ENCODE measurements around the gene KHDC4. TPM values are rescaled to one million over a fixed set of nuclear protein-coding genes. Genes with fewer than 3 reads are reported as not detected.
A peak's percentile ranks its signal among the peaks of the same experiment; 100 is the strongest.

KHDC4 gene
- polyA plus RNA-seq, 1 of the 3 experiments (the other 2 are of a cell fraction): 43.1 TPM

DNA sequence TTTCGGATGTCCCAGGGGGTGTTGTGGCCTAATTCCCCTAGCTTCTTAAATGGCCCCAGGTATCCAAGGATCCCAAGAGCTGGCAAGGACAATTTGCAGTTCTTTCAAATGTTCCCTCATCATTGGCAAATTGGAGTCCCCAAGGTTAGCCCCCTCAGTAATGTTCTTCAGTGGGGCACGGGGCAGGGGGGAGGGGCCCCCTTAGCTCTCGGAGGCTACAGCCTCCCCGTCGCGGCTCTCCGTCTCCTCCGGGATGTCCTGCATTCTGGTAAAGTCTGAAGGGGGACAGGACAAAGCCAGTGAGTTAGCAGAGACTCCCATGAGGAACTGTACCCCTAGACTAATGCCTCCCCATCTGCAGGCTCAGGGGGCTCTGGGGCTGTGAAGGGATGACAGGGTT is 13.5 kb upstream of the KHDC4 start:
- Histone ChIP-seq H3K4me3 (ENCODE audit: low read depth in 2 of 2, low read length in 1 of 2) (no peak overlapping the region), H3K9me3 (no peaks in the 10 kb centered on the region), H3K4me1 (ENCODE audit: control insufficient read depth in 1 of 2, insufficient read depth in 2 of 2, low read depth in 1 of 2, low read length in 1 of 2) (no peaks in the 10 kb centered on the region), H3K9ac (no peak overlapping the region), H4K20me1 (ENCODE audit: insufficient read depth) (no peaks in the 10 kb centered on the region), H2AFZ (ENCODE audit: low read depth) (no peak overlapping the region), H3K36me3 (replicated peaks in 1 of 2; ENCODE audit: control insufficient read depth in 1 of 2, insufficient read depth in 2 of 2, low read length in 1 of 2) (peaks cover 49 to 54% of the 10 kb centered on the region in 2 experiments), H3F3A (replicated peaks; ENCODE audit: insufficient read depth) (peaks cover 53% of the 10 kb centered on the region), H3K9me2 (no peaks in the 10 kb centered on the region), H3K27ac (ENCODE audit: low read depth in 2 of 2, low read length in 1 of 2) (no peak overlapping the region), H3K4me2 (no peak overlapping the region), H3K27me3 (ENCODE audit: insufficient read depth) (no peaks in the 10 kb centered on the region), H3K79me2 (ENCODE audit: insufficient read depth) (no peaks in the 10 kb centered on the region)
- TF ChIP-seq CHD2 (IDR thresholded peaks at IDR 0.05; ENCODE audit: low read length, partially characterized antibody): no peak
- TF ChIP-seq YY1 (IDR thresholded peaks at IDR 0.05; ENCODE audit: low read depth): no peak
- TF ChIP-seq SMC3 (IDR thresholded peaks at IDR 0.05; ENCODE audit: low read depth, low read length): no peak
- no peak for TF ChIP-seq FOXJ3 (CRISPR knock-in tag; IDR thresholded peaks at IDR 0.05)
- TF ChIP-seq MXI1 (IDR thresholded peaks at IDR 0.05; ENCODE audit: low read depth, low read length): no peak
- TF ChIP-seq, protein P1, sequence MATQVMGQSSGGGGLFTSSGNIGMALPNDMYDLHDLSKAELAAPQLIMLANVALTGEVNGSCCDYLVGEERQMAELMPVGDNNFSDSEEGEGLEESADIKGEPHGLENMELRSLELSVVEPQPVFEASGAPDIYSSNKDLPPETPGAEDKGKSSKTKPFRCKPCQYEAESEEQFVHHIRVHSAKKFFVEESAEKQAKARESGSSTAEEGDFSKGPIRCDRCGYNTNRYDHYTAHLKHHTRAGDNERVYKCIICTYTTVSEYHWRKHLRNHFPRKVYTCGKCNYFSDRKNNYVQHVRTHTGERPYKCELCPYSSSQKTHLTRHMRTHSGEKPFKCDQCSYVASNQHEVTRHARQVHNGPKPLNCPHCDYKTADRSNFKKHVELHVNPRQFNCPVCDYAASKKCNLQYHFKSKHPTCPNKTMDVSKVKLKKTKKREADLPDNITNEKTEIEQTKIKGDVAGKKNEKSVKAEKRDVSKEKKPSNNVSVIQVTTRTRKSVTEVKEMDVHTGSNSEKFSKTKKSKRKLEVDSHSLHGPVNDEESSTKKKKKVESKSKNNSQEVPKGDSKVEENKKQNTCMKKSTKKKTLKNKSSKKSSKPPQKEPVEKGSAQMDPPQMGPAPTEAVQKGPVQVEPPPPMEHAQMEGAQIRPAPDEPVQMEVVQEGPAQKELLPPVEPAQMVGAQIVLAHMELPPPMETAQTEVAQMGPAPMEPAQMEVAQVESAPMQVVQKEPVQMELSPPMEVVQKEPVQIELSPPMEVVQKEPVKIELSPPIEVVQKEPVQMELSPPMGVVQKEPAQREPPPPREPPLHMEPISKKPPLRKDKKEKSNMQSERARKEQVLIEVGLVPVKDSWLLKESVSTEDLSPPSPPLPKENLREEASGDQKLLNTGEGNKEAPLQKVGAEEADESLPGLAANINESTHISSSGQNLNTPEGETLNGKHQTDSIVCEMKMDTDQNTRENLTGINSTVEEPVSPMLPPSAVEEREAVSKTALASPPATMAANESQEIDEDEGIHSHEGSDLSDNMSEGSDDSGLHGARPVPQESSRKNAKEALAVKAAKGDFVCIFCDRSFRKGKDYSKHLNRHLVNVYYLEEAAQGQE (IDR thresholded peaks at IDR 0.05; ENCODE audit: low read depth, low read length): no peak
- TF ChIP-seq USF2 (IDR thresholded peaks at IDR 0.05; ENCODE audit: borderline replicate concordance, low read depth, low read length): no peak
- no peak for TF ChIP-seq TAF1 (IDR thresholded peaks at IDR 0.05; ENCODE audit: borderline replicate concordance, low read depth, low read length)
- no peak for TF ChIP-seq FOSL2 (IDR thresholded peaks at IDR 0.05; ENCODE audit: borderline replicate concordance, low read depth)
- TF ChIP-seq RXRA (IDR thresholded peaks at IDR 0.05; ENCODE audit: borderline replicate concordance, low read depth): no peak
- TF ChIP-seq ELF1 (IDR thresholded peaks at IDR 0.05): no peak
- TF ChIP-seq ZBTB33 (IDR thresholded peaks at IDR 0.05; ENCODE audit: borderline replicate concordance, low read depth): no peak
- no peak for TF ChIP-seq IRF3 (IDR thresholded peaks at IDR 0.05; ENCODE audit: low read depth, low read length)
- no peak for TF ChIP-seq NRF1 (IDR thresholded peaks at IDR 0.05; ENCODE audit: low read depth, low read length)
- no peak for TF ChIP-seq MEF2A (IDR thresholded peaks at IDR 0.05; ENCODE audit: borderline replicate concordance, low read depth)
- TF ChIP-seq NFIC (IDR thresholded peaks at IDR 0.05; ENCODE audit: borderline replicate concordance): no peak
- no peak for TF ChIP-seq EZH2phosphoT487 (IDR thresholded peaks at IDR 0.05; ENCODE audit: borderline replicate concordance, low read depth)
- TF ChIP-seq, protein P2, sequence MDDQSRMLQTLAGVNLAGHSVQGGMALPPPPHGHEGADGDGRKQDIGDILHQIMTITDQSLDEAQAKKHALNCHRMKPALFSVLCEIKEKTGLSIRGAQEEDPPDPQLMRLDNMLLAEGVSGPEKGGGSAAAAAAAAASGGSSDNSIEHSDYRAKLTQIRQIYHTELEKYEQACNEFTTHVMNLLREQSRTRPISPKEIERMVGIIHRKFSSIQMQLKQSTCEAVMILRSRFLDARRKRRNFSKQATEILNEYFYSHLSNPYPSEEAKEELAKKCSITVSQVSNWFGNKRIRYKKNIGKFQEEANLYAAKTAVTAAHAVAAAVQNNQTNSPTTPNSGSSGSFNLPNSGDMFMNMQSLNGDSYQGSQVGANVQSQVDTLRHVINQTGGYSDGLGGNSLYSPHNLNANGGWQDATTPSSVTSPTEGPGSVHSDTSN (IDR thresholded peaks at IDR 0.05): no peak
- no peak for TF ChIP-seq GABPA (IDR thresholded peaks at IDR 0.05; ENCODE audit: low read depth)
- no peak for TF ChIP-seq TEAD4 (IDR thresholded peaks at IDR 0.05; ENCODE audit: borderline replicate concordance, insufficient read depth)
- DNase-seq: peak; percentile 7
- POLR2A ChIA-PET: interaction anchor here (1.0 kb wide), 1 partner anchor 72 kb away, joined by 3 read pairs; no protein-coding TSS in a partner anchor
- CTCF ChIA-PET: interaction anchor here (0.8 to 1.8 kb wide), 3 partner anchors 15 to 118 kb away, joined by 3 to 4 read pairs (median 3); no protein-coding TSS in a partner anchor
- WGBS (ENCODE audit: low lambda C conversion rate): 96% methylated on average over 8 of the region's 8 CpGs
